DMS79 (cell line): ENCODE results near the gene CDC42SE2.
"Not testable (repeated sequence)": the region's sequence is repeated elsewhere in the genome, so short reads cannot be mapped to it uniquely, and the experiment has no call there.

Experiments
- DNase-seq: peaks from one replicate; lab custom pipeline; 2025; lab: John Stamatoyannopoulos, UW

Gene CDC42SE2

GRCh38 chr5:131277875-131278740 lies 14.3 kb downstream of the CDC42SE2 start:
- no peak for DNase-seq

GRCh38 chr5:131278741-131279124 lies 14.9 kb downstream of the CDC42SE2 start:
- not testable (repeated sequence) for DNase-seq

- no peak for DNase-seq
These were observed 15.4 kb downstream of the CDC42SE2 start for GRCh38 chr5:131279204-131279603.

- DNase-seq = no peak
These were observed 16.6 kb downstream of the CDC42SE2 start for GRCh38 chr5:131280417-131280816.

GRCh38 chr5:131281133-131281867 lies 17.4 kb downstream of the CDC42SE2 start:
- no peak for DNase-seq

- DNase-seq = no peak
These were observed 18.0 kb downstream of the CDC42SE2 start for GRCh38 chr5:131281868-131282234.

- DNase-seq = no peak
These were observed 18.4 kb downstream of the CDC42SE2 start for GRCh38 chr5:131282235-131282634.

- DNase-seq = no peak
These were observed 22.0 kb downstream of the CDC42SE2 start for GRCh38 chr5:131285703-131286399.

- no peak for DNase-seq
These were observed 22.5 kb downstream of the CDC42SE2 start for GRCh38 chr5:131286400-131286715.

- DNase-seq = no peak
These were observed 24.5 kb downstream of the CDC42SE2 start for GRCh38 chr5:131288328-131288727.

- no peak for DNase-seq
These were observed 25.9 kb downstream of the CDC42SE2 start for GRCh38 chr5:131289738-131290137.

- no peak for DNase-seq
These were observed 32.4 kb downstream of the CDC42SE2 start for GRCh38 chr5:131296213-131296672.

- DNase-seq = no peak
These were observed 34.0 kb downstream of the CDC42SE2 start for GRCh38 chr5:131297886-131298285.

GRCh38 chr5:131299465-131299864 lies 35.6 kb downstream of the CDC42SE2 start:
- no peak for DNase-seq

GRCh38 chr5:131302506-131302905 lies 38.7 kb downstream of the CDC42SE2 start:
- no peak for DNase-seq

- no peak for DNase-seq
These were observed 39.7 kb downstream of the CDC42SE2 start for GRCh38 chr5:131303537-131303936.

- DNase-seq = no peak
These were observed 40.6 kb downstream of the CDC42SE2 start for GRCh38 chr5:131304414-131304813.

- DNase-seq = no peak
These were observed 41.4 kb downstream of the CDC42SE2 start for GRCh38 chr5:131305138-131305689.

GRCh38 chr5:131305906-131306305 lies 42.1 kb downstream of the CDC42SE2 start:
- no peak for DNase-seq

- DNase-seq = not testable (repeated sequence)
These were observed 48.5 kb downstream of the CDC42SE2 start for GRCh38 chr5:131312235-131312772.

GRCh38 chr5:131316026-131316425 lies 52.2 kb downstream of the CDC42SE2 start:
- no peak for DNase-seq

- no peak for DNase-seq
These were observed 53.0 kb downstream of the CDC42SE2 start for GRCh38 chr5:131316822-131317221.
